GM10266 (cell line): ENCODE results near the gene JAK2.

Experiments used
- DNase-seq: peaks from one replicate; pipeline ENCODE4 v3.0.0; 2012; ENCODE audit errors: extremely low spot score
- TF ChIP-seq, protein P1 (sequence below): IDR thresholded peaks from 2 replicates; pipeline ENCODE4 v1.5.1; 2012; ENCODE audit warnings: mild to moderate bottlenecking, low read depth; ENCODE audit not compliant: control insufficient read depth, insufficient read depth; ENCODE audit errors: missing control alignments

The JAK2 gene

GRCh38 chr9:5146241-5146640 is 161.2 kb downstream of the JAK2 start:
- TF ChIP-seq, protein P1, sequence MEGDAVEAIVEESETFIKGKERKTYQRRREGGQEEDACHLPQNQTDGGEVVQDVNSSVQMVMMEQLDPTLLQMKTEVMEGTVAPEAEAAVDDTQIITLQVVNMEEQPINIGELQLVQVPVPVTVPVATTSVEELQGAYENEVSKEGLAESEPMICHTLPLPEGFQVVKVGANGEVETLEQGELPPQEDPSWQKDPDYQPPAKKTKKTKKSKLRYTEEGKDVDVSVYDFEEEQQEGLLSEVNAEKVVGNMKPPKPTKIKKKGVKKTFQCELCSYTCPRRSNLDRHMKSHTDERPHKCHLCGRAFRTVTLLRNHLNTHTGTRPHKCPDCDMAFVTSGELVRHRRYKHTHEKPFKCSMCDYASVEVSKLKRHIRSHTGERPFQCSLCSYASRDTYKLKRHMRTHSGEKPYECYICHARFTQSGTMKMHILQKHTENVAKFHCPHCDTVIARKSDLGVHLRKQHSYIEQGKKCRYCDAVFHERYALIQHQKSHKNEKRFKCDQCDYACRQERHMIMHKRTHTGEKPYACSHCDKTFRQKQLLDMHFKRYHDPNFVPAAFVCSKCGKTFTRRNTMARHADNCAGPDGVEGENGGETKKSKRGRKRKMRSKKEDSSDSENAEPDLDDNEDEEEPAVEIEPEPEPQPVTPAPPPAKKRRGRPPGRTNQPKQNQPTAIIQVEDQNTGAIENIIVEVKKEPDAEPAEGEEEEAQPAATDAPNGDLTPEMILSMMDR = no peak
- no peak for DNase-seq
